GM18517 (cell line): Measurements from ENCODE around the gene MACROD2.

Source experiments
- ATAC-seq: cut with Tn5 transposase; IDR thresholded peaks from one replicate; pipeline ENCODE4 v1.9.1; 2021; ENCODE audit warnings: mild to moderate bottlenecking, moderate library complexity; ENCODE audit not compliant: unreplicated experiment

MACROD2 gene

GRCh38 chr20:15232243-15232642, 1236.9 kb downstream of the MACROD2 start:
- no peak for ATAC-seq

GRCh38 chr20:15235471-15236198, 1240.3 kb downstream of the MACROD2 start:
- ATAC-seq = no peak

GRCh38 chr20:15236812-15237211, 1241.5 kb downstream of the MACROD2 start:
- peak; percentile 80 for ATAC-seq

- no peak for ATAC-seq
Measured at GRCh38 chr20:15239542-15240206, 1244.4 kb downstream of the MACROD2 start.

GRCh38 chr20:15240801-15241200, 1245.5 kb downstream of the MACROD2 start:
- ATAC-seq = no peak

GRCh38 chr20:15241681-15242080, 1246.4 kb downstream of the MACROD2 start:
- no peak for ATAC-seq

GRCh38 chr20:15242773-15243172, 1247.5 kb downstream of the MACROD2 start:
- ATAC-seq = no peak

- no peak for ATAC-seq
Measured at GRCh38 chr20:15245896-15246295, 1250.6 kb downstream of the MACROD2 start.

- no peak for ATAC-seq
Measured at GRCh38 chr20:15248618-15249395, 1253.5 kb downstream of the MACROD2 start.

- ATAC-seq = no peak
Measured at GRCh38 chr20:15251171-15251570, 1255.9 kb downstream of the MACROD2 start.

GRCh38 chr20:15252304-15252703, 1257.0 kb downstream of the MACROD2 start:
- ATAC-seq = no peak

- ATAC-seq = no peak
Measured at GRCh38 chr20:15253431-15253830, 1258.1 kb downstream of the MACROD2 start.

GRCh38 chr20:15256676-15257568, 1261.6 kb downstream of the MACROD2 start:
- ATAC-seq = no peak

- ATAC-seq = no peak
Measured at GRCh38 chr20:15257569-15257870, 1262.2 kb downstream of the MACROD2 start.

- ATAC-seq = no peak
Measured at GRCh38 chr20:15265581-15266309, 1270.4 kb downstream of the MACROD2 start.

GRCh38 chr20:15267935-15268334, 1272.6 kb downstream of the MACROD2 start:
- ATAC-seq = peak; percentile 77

GRCh38 chr20:15278041-15278440, 1282.7 kb downstream of the MACROD2 start:
- no peak for ATAC-seq

GRCh38 chr20:15287329-15287728, 1292.0 kb downstream of the MACROD2 start:
- ATAC-seq = no peak

- ATAC-seq = no peak
Measured at GRCh38 chr20:15288106-15288505, 1292.8 kb downstream of the MACROD2 start.

- no peak for ATAC-seq
Measured at GRCh38 chr20:15289337-15289736, 1294.0 kb downstream of the MACROD2 start.
